Measurements from ENCODE around the gene ACOXL.

GRCh38 chr2:111111101-111111755, 378.9 kb downstream of the ACOXL start:
- TF ChIP-seq EZH2 (IDR thresholded peaks at IDR 0.05; ENCODE audit: insufficient read depth, poor library complexity, severe bottlenecking) = no peak
- no peak for TF ChIP-seq EZH2phosphoT487 (IDR thresholded peaks at IDR 0.05; ENCODE audit: insufficient read depth, low read depth)
